SK-N-MC (cell line): ENCODE measurements around the gene TRPM5.

ENCODE experiments used
- EZH2 ChIP-seq: fragments of 200-600 bp; sonication (generic); IDR thresholded peaks from one replicate; pipeline ENCODE4 v1.6.1; 2017; ENCODE audit warnings: antibody characterized with exemption
- POLR2AphosphoS5 ChIP-seq: IDR thresholded peaks from 2 replicates; pipeline ENCODE4 v1.6.1; 2012; ENCODE audit warnings: mild to moderate bottlenecking, low read depth, low read length, borderline replicate concordance

GRCh38 chr11:2459796-2460531 lies 15.7 kb upstream of the TRPM5 start:
- TF ChIP-seq EZH2 (no peak), POLR2AphosphoS5 (no peak)
